ENCODE measurements around the gene ZNF217. TPM values are rescaled to one million over a fixed set of nuclear protein-coding genes. Genes with fewer than 3 reads are reported as not detected.
"Not testable (repeated sequence)": the region's sequence is repeated elsewhere in the genome, so short reads cannot be mapped to it uniquely, and the experiment has no call there.

The ZNF217 gene
- polyA plus RNA-seq, 5 donors = 18.5 to 27.5 (median 26.3) TPM

- no peak for DNase-seq
Measured at GRCh38 chr20:53623134-53623453, 29.5 kb upstream of the ZNF217 start.

DNA sequence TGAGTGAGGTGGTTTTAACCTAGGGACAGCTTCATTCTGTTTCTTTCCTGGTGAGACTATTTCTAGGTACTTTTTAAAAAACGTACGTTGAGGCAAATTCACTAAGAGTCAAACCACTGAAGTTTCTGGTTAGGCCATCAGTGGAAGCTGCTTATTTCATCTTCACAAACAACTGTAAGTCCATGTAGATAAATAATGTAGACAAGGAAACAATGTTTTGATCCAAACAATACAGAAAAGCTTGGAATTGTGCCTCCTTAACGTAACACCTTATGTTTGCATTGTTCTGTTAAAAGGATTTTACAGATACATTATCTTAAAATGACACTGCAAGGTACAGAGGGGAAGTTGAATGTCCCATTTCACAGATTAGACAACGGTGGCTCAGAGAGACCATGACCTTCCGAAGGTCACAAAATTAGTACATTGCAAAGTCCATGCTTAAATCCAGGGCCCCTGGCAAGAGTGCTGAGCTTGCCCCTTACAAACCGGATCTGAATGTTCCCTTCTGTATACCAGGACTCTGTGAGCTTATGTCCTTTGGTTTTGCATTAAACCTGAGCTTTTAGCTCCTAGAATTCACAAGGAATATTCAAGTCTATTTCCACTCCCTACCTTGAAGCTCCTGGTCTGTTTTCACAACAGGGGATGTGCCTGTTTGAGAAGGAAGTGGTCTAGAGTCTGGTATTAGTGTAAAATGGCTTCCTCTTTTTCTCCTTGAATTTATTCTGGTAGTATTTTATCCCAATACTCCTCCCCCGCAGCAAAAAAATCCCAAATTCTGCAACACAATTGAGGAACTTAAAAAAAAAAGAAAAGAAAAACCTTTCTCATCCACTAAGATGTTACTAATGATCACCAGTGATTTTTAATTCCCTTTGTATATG, 28.9 kb upstream of the ZNF217 start:
- no peak for DNase-seq

DNA sequence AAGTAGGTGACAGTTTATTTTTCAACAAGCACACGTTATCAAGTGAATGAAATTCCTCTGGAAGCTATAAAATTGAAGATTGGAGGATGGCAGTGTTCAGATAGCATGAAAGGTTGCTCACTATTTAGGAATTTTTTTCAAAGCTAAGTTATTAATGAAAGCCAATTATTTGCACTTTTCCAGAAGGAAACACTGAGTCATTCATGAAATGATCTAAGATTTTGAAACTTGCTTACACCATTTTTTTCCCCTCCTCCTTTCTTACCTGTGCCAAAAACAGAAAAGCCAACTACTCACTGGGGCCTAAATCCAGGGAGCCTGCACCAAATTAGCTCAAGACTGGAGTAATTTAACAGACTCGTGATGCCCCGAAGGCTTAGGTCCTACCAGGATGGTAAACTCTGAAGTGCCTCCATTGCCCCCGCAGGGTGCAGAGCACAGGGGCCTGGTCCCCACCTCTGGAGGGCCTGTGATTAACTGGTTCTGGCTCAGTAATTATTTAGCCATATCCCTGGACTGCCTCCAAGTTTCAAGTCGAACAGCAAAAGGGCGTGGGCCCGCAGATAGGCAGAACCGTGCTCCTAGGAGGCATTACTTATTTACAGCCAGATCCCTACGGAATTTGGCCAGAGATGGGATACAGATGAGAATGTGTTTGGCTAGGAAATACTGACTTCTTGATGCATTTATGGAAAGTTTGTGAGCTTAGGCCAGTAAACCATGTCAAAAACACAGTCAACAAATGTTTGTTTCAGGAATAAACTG, 28.0 kb upstream of the ZNF217 start:
- DNase-seq = peak in 1 of 2 donors; percentile 40

- not testable (repeated sequence) for DNase-seq
Measured at GRCh38 chr20:53618490-53619000, 24.9 kb upstream of the ZNF217 start.

DNA sequence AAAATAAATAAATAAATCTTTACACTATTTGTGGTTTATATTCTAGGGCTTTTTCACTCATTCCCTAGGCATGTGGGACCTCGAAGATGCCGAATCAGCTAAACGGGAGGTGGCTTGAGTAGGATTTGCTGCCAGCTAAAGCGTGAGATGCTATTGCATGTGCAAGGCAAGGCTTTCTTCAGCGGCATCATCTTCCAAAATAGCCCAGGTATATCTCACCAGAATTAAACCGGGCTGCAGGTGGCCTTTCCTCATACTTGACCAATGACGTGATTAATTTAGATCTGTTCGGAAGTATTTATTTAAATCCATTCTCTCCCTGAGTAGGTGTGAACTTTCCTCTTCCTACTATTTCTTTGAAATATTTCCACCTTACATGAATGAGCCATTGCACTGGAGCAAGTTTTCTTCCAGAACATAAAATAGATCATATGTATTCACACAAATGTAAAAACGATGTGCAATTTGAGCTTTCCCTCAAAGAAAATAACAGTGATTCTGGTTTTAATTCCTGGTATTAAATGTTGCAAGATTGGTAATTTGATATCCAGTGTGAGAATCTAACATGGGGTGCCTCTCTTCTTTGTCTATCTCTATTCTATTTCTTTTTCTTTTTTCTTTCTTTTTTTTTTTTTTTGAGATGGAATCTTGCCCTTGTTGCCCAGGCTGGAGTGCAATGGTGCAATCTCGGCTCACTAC, 24.3 kb upstream of the ZNF217 start:
- no peak for DNase-seq

DNA sequence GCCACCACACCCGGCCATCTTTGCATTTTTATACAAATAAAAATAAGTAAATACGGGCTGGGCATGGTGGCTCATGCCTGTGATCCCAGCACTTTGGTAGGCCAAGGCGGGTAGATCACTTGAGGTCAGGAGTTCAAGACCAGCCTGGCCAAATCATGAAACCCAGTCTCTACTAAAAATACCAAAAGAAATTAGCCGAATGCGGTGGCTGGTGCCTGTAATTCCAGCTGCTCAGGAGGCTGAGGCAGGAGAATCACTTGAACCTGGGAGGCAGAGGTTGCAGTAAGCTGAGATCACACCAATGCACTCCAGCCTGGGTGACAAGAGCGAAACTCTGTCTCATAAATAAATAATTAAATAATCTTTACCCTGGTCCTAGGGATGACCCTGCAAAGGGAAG, 22.9 kb upstream of the ZNF217 start:
- not testable (repeated sequence) for DNase-seq

- DNase-seq = no peak
Measured at GRCh38 chr20:53613748-53614147, 20.1 kb upstream of the ZNF217 start.

DNA sequence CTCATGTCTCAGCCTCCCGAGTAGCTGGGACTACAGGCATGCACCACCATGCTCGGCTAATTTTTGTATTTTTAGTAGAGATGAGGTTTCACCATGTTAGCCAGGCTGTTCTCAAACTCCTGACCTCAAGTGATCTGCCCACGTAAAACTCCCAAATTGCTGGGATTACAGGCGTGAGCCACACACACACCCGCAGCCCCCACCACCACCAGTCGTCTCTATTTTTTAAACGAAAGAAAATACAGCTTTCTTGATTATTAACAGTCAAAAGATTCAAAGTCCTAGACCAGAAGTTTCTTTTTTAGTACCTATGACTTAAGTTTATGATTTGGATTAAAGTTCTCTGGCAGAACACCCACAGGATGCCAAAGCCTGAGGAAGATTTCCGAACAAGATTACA, 18.6 kb upstream of the ZNF217 start:
- DNase-seq = not testable (repeated sequence)

DNA sequence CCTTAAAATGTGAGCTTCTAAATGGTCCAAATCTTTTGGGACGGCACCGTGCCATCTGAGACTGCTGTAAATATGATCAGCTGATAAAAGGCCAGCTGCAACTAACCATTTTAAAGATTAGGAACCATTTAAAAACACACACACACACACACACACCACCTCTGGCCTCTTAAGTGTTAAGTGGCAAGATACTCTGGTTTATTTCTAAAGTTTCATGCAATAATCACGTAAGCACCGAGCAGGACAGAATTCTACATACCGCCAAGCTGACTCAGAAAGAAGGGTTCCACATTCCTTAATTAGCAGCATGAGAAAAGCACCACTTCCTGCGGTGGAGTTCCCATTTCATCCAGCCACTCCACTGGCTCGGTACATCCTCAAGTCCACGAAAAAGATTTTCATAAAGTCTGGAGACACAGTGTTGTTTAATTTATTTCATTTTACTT, 17.8 kb upstream of the ZNF217 start:
- no peak for DNase-seq

- no peak for DNase-seq
Measured at GRCh38 chr20:53609491-53610445, 16.1 kb upstream of the ZNF217 start.

DNA sequence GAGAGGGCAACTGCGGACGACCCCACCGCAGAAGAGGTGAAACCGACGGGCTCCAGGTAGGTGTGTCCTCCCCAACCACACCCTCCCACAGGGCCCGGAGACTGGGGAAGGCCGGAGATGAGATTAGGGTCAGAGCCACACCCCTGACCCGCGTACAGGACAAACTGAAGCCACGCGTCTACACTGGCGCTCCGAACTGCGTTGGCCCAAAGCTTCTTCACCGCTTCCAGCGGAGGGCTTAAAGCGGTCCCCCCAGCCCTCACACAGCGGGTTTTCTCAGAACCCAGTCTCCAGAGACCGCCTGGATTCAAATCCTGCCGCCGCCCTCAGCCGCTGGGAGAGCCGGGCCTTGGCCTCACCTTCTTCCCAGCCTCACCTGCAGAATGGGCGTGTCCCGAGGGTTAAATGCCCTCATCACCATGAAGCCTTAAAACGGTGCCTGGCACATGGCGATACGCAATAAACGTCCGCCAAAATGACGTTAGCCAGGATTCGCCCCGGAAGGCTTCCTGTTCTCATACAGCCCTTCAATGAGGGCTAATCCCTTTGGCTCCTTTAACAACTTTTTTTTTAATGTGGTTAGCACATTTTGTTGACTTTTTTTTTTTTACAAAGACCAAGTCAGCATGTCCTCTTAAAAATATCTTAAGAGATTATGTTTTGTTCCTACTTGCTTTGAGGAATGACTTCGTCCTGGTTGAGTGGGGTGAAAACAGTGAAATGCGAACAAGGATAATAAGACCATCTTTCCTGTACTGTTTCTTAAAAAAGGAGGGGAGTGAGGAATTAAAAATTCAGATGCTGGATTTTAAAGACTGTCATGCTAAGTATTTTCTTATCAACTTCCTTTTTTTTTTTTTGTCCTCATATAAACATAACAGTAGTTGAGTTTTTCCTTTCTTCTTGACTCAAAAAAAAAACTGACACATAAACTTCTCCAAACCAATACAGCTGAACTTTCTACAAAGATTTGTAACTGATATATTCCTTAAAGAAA, 15.1 kb upstream of the ZNF217 start:
- no peak for DNase-seq

DNA sequence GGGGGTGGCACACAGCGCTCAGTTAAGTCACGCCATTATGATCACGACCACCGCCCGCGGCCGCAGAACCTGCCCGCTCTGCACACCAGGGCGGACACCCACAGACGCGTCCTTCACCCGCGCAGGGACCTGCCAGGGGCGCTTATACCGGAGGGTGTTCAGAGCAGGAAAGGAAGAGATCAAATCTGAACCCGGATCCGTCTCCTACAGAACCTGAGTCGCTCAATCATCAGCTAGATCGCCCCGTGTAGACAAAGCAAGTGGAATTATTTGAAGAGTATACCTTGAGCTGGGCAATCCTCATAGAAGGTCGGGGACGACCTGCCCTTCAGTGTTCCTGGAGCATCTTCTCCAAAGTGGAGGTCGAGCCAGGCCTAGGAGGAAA, 14.4 kb upstream of the ZNF217 start:
- DNase-seq = no peak

DNA sequence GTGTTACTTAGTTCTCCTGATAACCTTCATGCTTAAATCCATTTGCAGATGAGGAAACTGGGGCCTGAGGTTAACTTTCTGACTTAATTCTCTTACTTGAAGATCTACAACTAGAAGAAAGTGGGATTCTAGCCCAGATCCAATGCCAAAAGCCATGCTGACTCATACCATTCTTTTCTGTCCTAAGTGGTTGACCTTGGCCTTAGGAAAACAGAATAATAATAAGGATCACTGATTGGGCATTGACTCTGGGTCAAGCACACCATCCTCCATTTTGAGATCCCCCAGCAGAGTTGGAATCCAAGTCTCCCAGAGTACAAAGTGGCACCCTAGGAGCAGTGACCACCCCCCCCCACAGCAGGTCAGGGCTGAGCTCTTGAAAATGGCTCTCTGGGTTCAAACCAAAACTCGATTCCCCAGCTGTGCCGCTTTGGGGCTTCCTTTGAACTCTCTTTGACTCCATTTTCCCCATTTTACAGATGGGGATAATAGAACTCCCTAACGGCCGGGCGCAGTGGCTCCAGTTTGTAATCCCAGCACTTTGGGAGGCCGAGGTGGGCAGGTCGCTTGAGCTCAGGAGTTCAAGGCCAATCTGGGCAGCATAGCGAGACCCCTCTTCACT, 12.8 kb upstream of the ZNF217 start:
- DNase-seq = no peak

- not testable (repeated sequence) for DNase-seq
Measured at GRCh38 chr20:53605401-53605800, 11.8 kb upstream of the ZNF217 start.

DNA sequence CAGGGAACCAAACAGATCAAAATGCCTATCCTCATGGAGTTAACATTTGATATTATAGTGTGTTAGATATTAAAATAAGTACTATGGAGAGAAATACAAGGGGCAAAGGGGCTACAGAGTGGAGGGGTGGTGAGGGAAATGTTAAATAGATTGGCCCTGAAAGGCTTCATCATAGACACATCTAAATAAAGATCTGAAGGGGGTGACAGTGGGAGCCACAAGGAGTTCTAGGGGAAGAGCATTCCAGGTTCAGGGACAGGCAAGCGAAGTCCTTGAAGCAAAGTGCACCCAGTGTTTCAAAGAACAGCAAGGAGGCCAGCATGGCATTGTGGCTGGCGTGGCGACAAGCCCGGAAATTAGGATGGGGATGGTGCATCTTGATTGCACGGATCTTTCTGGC, 11.2 kb upstream of the ZNF217 start:
- DNase-seq = not testable (repeated sequence)

GRCh38 chr20:53602661-53603060, 9.0 kb upstream of the ZNF217 start:
- DNase-seq = no peak

DNA sequence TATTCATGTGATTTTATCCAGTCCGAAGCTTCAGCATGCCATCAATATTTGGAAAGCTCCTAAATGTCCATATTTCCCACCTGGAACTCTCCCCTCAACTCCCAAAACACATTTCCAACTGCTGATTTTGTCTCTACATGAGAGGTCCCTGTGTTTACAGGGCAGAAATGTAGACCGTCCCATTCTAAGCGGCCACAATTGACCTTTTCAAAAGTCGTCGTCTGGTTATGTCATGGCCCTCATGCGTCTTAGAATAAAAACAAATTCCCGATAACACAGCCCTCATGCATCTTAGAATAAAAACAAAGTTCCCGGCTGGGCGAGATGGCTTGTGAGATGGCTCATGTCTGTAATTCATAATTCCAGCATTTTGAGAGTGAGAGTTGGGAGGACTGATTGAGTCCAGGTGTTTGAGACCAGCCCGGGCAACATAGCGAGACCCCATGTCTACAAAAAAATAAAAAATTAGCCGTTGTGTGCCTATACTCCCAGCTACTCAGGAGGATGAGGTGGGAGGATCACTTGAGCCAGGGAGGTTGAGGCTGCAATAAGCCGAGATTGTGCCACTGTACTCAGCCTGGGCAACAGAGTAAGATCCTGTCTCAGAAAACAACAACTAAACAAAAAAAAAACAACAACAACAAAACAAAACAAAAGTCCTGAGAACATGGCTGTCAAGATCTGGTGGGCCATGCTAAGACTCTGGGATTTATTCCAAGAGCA, 6.4 kb upstream of the ZNF217 start:
- no peak for DNase-seq

DNA sequence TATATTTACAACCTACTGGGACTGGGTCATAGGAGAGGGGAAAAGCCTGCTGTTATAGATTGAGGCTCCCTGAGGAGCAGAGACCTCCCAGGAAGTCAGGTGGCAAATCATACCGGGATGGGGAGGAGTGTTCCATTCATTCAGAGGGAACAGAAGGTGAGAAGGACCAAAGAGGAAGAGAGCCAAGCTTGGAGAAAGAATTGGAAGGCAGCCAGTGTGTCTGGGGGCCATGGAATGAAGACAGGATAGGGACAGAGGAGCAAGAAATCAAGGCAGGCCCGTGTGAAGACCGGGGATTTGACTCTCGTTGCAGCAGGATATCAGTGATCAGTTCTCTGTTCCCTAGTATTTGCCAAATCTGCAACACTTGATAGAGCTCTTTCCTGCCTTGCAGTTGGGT, 5.7 kb upstream of the ZNF217 start:
- DNase-seq = no peak

GRCh38 chr20:53599044-53599362, 5.4 kb upstream of the ZNF217 start:
- no peak for DNase-seq
